ENCODE results near the gene GUCY1B1.

The GUCY1B1 gene

DNA sequence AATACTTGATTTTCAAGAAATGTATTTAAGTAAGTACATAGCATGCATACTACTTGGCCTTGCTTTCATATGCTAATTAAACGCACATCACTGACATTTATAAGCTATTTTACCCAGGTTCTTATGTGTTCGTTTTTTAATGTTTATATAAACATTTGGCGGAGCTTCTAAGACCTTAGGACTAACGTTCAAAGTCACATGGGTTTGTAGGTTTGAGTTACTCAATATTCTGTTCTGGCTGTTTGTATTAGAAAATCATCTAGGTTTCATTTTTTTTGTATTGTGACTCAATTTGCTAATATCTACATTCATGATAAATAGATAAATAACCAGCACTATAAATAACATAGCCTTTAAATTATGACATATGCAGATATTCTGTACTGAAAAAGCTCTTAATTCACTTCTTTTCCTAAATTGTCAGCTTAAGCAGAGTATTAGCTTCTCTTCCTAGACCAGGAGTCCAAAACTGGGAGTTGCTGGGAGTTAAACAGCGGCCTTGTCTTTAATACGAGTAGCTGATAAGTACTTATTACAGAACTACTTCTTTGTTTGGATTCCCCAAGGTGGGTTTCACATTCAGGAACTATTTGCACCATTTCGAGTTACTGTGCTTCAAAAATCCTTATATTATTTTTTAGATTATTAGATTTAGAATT is 42.0 kb downstream of the GUCY1B1 start:
- DNase-seq (ENCODE audit: low read depth) = peak; percentile 46

DNA sequence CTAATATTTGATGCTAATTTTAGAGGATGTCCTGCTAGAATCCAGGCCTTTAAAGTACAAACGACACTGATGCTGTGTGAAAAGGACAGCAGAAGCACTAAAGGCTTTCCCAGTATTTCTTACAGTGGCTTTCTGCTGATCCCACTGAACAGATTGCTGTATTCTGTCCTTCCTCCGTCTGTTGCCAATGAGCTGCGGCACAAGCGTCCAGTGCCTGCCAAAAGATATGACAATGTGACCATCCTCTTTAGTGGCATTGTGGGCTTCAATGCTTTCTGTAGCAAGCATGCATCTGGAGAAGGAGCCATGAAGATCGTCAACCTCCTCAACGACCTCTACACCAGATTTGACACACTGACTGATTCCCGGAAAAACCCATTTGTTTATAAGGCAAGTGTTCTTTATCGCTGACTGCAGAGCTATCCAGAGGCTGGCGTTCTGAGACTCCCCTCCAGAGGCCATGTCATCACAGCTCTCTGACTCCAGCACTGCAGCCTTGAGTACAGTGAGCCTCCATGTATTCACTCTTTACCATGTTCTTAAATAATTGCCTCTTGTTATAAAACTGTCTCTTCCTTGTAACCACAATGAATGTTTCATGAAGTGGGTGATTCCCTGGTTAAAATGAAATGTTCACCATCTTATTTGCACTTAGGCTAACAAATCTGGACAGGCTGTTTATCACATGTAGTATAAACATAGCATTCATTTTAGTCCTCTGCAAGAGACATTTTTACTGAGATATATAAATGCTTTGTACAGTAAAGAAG is 43.6 kb downstream of the GUCY1B1 start:
- DNase-seq (ENCODE audit: low read depth) = no peak

DNA sequence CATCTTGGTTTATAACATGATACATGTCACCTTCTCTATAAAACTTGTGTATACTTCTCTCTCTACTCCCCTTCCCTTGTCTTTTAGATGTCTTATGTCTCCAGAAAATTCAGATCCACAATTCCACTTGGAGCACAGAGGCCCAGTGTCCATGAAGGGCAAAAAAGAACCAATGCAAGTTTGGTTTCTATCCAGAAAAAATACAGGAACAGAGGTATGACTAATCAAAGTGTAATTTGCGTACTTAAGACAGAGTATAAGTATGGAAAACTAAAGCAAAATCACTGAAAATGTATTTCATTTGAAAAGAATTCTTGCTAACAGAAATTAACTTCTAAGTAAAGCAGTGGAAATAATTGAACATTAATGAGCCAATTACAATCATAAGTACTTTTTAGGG is 46.2 kb downstream of the GUCY1B1 start:
- peak; percentile 10 for DNase-seq (ENCODE audit: low read depth)

DNA sequence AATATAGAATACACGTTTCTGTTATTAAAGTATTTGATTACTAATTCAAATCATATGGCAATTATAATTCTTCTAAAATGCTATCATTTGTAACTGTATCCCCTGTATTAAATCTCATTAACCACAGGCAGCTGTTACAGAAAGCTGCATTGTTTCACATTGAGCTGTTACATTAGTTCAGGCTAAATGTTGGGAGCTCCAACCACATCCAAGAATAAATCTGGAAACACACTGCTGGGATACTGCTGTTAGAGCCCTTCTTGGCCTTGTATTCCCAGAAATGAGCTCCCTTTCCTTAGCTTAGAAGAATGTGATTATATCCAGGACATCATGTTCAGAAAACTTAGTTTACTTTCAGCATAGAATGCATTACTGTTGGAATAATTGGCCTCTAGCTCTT is 48.2 kb downstream of the GUCY1B1 start:
- DNase-seq (ENCODE audit: low read depth) = peak; percentile 77

DNA sequence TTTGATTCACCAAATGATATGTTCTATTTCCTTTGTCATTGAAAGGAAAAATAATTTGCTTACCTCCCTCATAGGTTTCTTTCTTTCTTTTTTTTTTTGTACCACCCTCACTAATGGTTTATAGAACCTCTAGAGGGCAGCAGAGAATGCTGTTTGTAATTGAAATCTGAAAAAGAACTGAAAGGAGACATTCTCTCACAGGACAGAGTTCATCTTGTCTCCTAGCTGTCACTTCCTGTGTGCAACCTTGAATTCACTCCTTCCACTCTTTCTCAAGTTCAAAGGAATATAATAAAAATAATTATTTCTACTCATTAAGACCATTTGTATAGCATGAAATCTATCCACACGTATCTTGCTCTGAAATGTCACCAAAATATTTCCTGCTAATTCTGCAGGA is 51.0 kb downstream of the GUCY1B1 start:
- peak; percentile 90 for DNase-seq (ENCODE audit: low read depth)

DNA sequence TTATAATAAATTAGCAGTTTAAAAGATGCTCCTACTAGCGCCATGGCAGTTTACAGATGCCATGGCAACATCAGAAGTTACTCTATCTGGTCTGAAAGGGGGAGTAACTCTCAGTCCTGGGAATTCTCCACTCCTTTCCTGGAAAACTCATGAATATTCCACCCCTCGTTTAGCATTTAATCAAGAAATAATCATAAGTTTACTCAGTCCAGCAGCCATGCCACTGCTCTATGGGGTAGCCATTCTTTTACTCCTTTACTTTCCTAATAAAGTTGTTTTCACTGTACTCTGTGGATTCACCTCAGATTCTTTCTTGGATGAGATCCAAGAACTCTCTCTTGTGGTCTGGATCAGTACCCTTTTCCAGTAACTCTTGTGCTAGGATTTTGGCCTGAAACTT is 52.3 kb downstream of the GUCY1B1 start:
- DNase-seq (ENCODE audit: low read depth) = no peak

DNA sequence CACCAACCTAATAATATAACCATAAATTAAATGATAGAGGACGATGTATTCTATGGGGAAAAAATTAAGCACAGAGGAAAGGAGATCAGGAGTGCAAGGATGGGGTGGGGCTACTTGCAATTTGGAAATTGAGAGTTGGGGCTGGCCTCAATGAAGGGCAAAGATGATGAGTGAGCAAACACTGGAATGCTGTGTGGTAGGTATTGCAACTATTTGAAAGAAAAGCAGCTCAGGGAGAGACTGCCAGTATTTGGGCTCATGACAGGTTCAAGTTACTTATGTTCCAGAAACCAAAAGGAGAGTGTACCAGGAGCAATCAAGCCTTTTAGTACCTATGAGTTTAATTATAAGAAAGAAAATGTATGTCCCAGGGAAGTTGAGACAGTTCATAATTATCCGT is 59.8 kb downstream of the GUCY1B1 start:
- DNase-seq (ENCODE audit: low read depth) = peak; percentile 64

DNA sequence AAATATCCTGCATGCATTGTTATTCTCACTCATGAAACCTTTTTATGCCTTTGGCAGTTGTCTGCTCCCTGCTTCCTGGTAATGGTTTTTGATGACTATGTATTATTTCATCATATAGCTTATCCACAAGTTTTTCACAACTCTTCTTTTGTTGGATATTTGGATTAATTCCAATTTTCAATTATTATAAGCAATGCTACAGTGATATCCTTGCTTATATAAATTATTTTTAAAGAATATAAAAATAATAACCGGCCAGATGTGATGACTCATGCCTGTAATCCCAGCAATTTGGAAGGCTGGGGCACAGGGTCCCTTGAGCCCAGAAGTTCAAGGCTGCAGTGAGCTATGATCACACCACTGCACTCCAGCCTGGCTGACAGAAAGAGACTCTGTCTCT is 60.2 kb downstream of the GUCY1B1 start:
- peak; percentile 49 for DNase-seq (ENCODE audit: low read depth)

DNA sequence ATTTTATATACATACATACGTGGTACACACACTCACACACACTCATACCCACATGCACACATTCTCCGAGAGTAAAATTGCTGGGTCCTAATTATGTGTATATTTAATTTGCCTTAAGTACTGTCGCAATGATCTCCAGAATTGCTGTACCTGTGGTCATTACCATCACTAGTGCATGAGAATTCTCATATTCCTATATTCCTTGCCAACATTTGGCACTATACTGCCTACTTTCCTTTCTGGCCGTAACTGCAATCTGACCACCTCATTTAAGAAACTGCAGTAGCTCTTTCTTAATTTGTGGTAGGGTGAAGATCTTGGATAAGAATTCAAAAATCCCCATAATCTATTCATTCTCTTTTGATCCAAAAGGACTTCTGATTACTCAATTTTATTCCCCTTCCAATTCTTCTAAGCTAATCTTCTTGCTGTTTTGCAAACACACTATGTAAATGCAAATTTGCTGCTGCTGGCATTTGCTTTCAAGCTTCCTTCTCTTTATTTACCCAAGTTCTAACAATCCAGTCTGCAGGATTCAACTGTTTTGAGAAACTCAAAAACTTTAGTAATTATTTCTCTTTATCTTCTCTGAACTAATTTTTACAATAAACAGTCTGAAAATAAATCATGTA is 62.2 kb downstream of the GUCY1B1 start:
- no peak for DNase-seq (ENCODE audit: low read depth)

DNA sequence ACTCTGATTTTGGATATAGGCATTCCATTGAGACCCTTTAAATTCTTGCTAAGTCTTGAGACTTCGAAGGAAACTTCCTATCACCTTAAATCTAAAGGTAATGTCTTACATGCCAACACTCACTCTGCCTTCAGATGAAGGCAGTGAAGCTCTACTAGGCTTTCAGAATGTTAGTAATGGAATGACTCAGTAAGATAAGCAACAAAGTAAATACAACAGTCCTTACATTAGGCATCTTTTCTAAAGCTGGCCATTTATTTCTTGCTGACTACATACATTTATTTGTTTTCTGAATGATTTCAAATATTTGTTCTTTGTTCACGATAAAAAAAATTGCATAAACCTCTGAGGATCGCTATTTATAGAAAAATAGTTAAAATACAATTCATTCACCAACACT is 63.8 kb downstream of the GUCY1B1 start:
- no peak for DNase-seq (ENCODE audit: low read depth)

DNA sequence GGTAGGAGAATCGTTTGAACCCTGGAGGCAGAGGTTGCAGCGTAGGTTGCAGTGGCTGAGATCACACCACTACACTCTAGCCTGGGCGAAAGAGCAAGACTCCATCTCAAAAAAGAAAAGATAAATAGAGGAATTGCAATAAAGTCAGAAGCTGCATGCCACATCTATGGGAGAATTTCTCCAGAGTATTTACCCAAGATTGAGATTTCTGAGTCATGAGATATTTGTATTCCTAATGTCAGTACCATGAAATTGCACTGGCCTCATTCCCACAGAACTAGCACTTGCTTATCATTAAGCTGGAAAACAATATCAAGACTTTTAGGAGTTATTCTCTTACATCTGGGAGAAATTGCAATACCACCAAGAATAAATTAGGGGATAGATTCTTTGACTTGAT is 69.8 kb downstream of the GUCY1B1 start:
- peak; percentile 30 for DNase-seq (ENCODE audit: low read depth)

DNA sequence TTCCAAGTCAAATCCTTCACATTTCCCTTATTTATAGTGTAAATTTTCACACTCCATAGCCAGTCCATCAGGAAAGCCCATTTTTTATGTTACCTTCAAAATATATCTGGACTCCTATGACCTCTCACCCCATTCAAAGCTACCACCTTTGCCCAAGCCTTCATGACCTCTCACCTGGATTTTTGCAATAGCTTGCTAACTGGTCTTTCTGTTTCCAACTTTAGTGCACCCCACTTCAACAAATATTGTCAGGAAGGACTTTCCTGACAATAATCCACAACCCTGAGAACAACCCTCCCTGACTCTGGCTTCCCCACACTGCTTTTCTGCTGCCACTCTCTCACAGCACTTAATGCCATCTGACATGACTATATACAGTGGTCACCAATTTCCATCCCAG is 73.8 kb downstream of the GUCY1B1 start:
- DNase-seq (ENCODE audit: low read depth) = no peak

DNA sequence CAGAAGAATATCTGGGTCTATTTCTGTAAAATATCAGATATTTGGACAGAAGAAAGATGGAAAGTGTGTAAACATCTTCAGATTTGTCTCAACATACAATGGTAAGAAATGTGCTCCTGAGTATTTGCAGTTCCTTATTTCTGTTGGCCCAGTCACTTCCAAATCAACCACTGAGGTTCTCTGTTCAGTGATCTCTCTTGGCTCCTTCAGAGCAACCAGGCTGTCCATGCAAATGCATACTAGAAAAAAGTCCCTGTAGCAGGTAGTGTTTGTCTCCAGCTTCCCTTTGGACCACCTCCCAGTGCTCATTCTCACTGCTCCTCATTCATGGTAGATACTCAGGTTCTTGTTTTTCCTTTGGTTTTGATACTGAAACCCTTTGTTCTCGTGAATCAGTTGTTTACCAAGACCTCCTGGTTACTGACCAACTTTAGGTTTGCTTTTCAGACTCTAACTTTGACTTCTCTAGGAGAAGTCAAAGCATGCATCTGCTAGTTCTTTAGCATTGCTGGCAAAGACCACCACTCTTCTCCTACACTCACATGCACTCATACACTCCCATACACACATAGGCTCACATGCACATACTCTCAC is 78.5 kb downstream of the GUCY1B1 start:
- no peak for DNase-seq (ENCODE audit: low read depth)

DNA sequence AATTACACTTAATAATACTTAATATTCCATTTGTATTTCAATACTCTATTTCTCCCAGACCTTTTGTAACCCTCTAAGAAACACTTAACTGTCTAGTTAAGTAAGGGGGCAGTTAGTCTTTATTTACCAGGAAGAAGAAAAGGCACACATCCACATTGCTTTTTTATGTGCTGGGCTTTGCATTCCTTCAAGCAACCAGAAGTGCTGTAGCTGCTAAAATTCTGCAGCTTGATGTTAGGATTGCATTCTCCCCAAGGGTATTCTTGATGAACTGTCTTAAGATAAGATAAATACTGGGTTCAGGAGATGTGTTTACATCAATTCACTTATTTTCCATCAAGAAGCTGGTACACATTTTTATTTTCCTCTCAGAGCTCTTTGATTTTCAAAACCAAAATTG is 83.3 kb downstream of the GUCY1B1 start:
- no peak for DNase-seq (ENCODE audit: low read depth)

DNA sequence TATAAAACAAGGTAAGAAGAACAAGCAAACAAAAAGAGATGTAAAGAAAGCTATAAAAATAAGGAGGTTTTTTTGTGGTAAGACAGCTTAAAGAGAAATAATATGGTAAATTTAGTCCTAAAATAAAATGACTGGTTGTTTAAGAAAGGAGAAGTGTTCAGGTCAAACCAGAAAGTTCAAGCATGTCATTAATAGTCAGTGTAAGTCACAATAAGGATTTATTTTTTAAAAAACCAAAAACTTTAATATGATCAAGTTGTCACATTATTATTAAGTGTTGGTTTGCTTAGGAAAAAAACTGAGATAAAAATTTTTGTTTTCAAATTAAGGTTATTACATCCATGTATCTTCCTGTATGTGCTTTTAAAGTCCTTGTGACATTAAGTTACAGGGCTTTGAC is 88.1 kb downstream of the GUCY1B1 start:
- DNase-seq (ENCODE audit: low read depth) = no peak

DNA sequence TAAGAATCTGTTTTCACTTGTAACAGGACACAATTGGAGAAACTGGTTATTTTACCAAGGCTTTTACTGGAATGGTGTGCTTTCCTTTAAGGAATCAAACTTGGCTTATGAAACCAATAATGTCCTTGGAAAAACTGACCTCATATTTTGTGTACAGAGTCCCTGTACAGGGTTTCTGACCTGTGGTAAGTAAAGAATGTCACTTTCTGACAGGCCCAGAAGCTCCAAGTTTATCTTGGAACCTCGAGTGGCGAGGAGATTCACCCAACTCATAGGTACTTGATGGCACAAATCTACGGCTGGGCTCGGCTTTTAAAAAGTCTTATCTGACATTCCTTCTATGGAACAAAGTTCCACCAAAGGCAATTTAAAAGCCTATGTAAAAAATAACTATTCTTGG is 90.2 kb downstream of the GUCY1B1 start:
- no peak for DNase-seq (ENCODE audit: low read depth)

DNA sequence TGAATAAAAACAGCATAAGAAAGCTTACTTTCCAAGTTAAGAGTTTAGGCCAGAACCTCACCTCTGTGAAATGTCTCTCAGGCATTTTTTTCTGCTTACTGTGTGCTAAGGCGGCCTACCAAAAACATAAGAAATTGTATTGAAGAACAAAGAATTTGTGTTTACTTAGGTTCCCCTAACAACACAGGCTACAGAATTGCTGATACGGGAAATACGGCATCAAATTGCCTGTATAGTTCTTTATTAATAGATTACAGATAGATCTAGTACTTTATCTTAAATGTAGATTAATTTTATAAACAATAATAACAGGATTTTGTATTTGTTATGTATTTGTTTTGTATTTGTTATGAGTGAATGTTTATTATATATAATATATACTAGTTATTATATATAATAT is 94.4 kb downstream of the GUCY1B1 start:
- no peak for DNase-seq (ENCODE audit: low read depth)

DNA sequence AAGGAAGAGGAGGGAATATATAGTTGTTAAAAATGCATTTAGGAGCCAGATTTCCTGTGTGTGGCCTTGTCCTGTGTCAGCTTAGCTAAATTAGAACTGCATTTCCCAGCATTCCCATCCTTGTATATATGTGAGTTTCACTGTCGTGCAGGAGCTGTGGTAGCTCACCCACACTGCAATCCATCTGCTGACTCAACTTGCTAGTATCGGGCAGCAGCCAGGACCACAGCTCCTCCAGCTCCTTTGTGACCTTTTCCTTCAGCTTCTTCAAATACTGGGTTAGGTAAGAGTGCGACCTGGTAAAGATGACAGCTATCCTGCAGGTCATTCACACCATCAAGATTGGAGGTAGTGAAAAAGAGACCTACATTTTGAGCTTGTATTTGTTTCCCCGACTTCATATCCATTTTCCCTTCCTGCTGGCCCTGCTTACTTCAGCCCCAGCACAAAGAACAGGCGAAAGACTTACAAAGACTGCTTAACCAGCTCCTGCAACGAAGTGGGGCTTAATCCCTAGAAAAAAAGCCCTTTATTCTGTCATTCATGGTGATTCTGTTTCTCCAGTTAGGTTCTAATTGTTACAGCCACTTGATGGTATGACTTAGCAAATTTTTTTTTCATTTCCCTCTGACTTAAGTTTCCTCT is 95.9 kb downstream of the GUCY1B1 start:
- no peak for DNase-seq (ENCODE audit: low read depth)

DNA sequence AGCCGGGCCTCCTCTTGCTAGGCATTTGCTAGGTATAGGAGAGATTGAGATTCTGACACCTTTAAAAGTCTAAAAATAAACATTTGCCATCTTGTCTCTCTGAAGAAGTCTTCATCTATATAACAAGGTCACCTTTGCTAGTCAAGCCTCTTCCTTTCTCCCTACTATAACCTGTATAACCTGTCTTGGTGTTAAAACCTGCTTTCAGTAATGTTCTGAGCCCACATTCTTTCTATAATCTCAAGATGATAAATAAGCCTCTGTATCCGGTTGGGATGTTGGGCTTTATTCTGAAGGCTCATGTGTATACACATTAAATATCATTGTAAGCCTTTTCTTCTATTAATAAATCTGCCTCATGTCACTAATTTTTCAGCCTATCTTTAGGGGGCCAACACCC is 97.1 kb downstream of the GUCY1B1 start:
- DNase-seq (ENCODE audit: low read depth) = no peak

All from fibroblast of gingiva (primary cell).